GM12801 (cell line): ENCODE measurements around the gene FOXF2.

Experiments used
- CTCF ChIP-seq: IDR thresholded peaks from one replicate; pipeline ENCODE4 v1.5.1; 2011; ENCODE audit warnings: control low read depth; ENCODE audit not compliant: insufficient read length; ENCODE audit errors: extremely low read depth

Gene FOXF2

GRCh38 chr6:1442929-1443328, 53.6 kb downstream of the FOXF2 start:
- no peak for TF ChIP-seq CTCF
